ENCODE results near the gene NCBP3.

Gene NCBP3

DNA sequence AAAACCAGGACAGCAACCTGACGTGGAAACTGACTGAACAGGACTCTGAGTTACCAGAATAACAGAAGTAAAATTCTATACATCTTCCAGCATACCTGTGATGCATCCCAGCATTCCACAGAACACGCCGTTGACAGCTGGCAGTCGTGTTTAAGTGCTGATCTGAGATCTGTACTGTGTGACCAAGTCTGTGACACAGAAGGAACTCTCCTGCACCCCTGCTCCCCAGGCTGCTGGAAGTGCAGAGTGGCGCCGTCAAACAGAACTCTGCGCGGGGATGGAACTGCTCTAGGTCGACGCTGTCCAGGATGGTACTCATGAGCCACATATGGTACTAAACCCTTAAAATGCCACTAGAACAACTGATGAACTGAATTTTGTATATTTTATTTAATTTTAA, 44.3 kb downstream of the NCBP3 start:
- no peak overlapping the region for H3K4me3 ChIP-seq (ENCODE audit: low read depth, low read length)
- no peaks in the 10 kb centered on the region for H3K4me1 ChIP-seq (ENCODE audit: control insufficient read depth, insufficient read depth, low read length)
- no peaks in the 10 kb centered on the region for H3K9me3 ChIP-seq (ENCODE audit: control insufficient read depth, insufficient read depth, low read depth, low read length)
- peaks cover 4 to 30% of the 10 kb centered on the region in 2 experiments; a peak in 2 of 3 replicates for H3K36me3 ChIP-seq (ENCODE audit: control insufficient read depth in 2 of 2, insufficient read depth in 1 of 2, low read length in 2 of 2)
- ChIA-PET POLR2A (no interaction called here), CTCF (no interaction called here)
- TF ChIP-seq ZNF549 (tag by site-specific recombination; IDR thresholded peaks at IDR 0.05) (no peak), ZBTB48 (tag by site-specific recombination; IDR thresholded peaks at IDR 0.05) (no peak), ZNF37A (tag by site-specific recombination; IDR thresholded peaks at IDR 0.05) (no peak), ZNF561 (tag by site-specific recombination; IDR thresholded peaks at IDR 0.05; ENCODE audit: borderline replicate concordance) (no peak), TCF7L2 (IDR thresholded peaks at IDR 0.05; ENCODE audit: borderline replicate concordance, low read depth, low read length) (no peak), ZNF354C (tag by site-specific recombination; IDR thresholded peaks at IDR 0.05; ENCODE audit: borderline replicate concordance, low read depth) (no peak), SCRT1 (tag by site-specific recombination; IDR thresholded peaks at IDR 0.05; ENCODE audit: borderline replicate concordance) (no peak)
- TF ChIP-seq, protein P1, sequence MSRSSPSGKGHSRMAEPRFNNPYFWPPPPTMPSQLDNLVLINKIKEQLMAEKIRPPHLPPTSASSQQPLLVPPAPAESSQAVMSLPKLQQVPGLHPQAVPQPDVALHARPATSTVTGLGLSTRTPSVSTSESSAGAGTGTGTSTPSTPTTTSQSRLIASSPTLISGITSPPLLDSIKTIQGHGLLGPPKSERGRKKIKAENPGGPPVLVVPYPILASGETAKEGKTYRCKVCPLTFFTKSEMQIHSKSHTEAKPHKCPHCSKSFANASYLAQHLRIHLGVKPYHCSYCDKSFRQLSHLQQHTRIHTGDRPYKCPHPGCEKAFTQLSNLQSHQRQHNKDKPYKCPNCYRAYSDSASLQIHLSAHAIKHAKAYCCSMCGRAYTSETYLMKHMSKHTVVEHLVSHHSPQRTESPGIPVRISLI (tag by site-specific recombination; IDR thresholded peaks at IDR 0.05) = no peak
- TF ChIP-seq, protein P2, sequence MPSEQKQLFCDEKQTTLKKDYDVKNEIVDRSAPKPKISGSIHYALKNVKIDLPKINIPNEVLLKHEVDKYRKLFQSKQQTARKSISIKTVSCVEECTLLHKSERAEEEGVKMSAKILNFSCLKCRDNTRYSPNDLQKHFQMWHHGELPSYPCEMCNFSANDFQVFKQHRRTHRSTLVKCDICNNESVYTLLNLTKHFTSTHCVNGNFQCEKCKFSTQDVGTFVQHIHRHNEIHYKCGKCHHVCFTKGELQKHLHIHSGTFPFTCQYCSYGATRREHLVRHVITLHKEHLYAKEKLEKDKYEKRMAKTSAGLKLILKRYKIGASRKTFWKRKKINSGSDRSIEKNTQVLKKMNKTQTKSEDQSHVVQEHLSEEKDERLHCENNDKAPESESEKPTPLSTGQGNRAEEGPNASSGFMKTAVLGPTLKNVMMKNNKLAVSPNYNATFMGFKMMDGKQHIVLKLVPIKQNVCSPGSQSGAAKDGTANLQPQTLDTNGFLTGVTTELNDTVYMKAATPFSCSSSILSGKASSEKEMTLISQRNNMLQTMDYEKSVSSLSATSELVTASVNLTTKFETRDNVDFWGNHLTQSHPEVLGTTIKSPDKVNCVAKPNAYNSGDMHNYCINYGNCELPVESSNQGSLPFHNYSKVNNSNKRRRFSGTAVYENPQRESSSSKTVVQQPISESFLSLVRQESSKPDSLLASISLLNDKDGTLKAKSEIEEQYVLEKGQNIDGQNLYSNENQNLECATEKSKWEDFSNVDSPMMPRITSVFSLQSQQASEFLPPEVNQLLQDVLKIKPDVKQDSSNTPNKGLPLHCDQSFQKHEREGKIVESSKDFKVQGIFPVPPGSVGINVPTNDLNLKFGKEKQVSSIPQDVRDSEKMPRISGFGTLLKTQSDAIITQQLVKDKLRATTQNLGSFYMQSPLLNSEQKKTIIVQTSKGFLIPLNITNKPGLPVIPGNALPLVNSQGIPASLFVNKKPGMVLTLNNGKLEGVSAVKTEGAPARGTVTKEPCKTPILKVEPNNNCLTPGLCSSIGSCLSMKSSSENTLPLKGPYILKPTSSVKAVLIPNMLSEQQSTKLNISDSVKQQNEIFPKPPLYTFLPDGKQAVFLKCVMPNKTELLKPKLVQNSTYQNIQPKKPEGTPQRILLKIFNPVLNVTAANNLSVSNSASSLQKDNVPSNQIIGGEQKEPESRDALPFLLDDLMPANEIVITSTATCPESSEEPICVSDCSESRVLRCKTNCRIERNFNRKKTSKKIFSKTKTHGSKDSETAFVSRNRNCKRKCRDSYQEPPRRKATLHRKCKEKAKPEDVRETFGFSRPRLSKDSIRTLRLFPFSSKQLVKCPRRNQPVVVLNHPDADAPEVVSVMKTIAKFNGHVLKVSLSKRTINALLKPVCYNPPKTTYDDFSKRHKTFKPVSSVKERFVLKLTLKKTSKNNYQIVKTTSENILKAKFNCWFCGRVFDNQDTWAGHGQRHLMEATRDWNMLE (tag by site-specific recombination; conservative IDR thresholded peaks at IDR 0.05; ENCODE audit: low read depth) = no peak
- TF ChIP-seq, protein P3, sequence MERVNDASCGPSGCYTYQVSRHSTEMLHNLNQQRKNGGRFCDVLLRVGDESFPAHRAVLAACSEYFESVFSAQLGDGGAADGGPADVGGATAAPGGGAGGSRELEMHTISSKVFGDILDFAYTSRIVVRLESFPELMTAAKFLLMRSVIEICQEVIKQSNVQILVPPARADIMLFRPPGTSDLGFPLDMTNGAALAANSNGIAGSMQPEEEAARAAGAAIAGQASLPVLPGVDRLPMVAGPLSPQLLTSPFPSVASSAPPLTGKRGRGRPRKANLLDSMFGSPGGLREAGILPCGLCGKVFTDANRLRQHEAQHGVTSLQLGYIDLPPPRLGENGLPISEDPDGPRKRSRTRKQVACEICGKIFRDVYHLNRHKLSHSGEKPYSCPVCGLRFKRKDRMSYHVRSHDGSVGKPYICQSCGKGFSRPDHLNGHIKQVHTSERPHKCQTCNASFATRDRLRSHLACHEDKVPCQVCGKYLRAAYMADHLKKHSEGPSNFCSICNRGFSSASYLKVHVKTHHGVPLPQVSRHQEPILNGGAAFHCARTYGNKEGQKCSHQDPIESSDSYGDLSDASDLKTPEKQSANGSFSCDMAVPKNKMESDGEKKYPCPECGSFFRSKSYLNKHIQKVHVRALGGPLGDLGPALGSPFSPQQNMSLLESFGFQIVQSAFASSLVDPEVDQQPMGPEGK (tag by site-specific recombination; IDR thresholded peaks at IDR 0.05) = no peak
- no peak overlapping the region for H3K27ac ChIP-seq (ENCODE audit: extremely low read depth, low read depth, low read length)

DNA sequence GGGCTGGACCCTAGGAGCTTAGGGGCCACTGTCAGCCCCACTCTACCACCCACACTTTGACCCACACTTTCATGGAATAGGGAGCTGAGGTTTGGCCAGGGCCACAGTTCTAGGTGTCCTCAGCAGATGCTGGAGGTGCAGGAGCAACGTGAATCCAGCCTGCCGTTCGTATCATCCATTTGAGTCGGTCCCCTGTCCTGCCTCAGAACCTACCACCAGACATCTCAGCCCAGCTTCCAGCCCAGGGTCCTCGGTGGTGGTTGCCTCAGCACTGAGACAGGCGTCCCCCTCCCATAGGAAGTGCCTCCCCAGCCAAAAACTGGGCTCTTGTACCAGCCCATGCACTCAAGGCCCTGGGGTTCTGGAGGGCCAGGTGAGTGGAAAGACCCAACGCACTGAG, 44.7 kb downstream of the NCBP3 start:
- ChIA-PET CTCF (no interaction called here), POLR2A (no interaction called here)
- TF ChIP-seq BCL11B (tag by site-specific recombination; IDR thresholded peaks at IDR 0.05; ENCODE audit: low read depth) = no peak
- TF ChIP-seq, protein P4, sequence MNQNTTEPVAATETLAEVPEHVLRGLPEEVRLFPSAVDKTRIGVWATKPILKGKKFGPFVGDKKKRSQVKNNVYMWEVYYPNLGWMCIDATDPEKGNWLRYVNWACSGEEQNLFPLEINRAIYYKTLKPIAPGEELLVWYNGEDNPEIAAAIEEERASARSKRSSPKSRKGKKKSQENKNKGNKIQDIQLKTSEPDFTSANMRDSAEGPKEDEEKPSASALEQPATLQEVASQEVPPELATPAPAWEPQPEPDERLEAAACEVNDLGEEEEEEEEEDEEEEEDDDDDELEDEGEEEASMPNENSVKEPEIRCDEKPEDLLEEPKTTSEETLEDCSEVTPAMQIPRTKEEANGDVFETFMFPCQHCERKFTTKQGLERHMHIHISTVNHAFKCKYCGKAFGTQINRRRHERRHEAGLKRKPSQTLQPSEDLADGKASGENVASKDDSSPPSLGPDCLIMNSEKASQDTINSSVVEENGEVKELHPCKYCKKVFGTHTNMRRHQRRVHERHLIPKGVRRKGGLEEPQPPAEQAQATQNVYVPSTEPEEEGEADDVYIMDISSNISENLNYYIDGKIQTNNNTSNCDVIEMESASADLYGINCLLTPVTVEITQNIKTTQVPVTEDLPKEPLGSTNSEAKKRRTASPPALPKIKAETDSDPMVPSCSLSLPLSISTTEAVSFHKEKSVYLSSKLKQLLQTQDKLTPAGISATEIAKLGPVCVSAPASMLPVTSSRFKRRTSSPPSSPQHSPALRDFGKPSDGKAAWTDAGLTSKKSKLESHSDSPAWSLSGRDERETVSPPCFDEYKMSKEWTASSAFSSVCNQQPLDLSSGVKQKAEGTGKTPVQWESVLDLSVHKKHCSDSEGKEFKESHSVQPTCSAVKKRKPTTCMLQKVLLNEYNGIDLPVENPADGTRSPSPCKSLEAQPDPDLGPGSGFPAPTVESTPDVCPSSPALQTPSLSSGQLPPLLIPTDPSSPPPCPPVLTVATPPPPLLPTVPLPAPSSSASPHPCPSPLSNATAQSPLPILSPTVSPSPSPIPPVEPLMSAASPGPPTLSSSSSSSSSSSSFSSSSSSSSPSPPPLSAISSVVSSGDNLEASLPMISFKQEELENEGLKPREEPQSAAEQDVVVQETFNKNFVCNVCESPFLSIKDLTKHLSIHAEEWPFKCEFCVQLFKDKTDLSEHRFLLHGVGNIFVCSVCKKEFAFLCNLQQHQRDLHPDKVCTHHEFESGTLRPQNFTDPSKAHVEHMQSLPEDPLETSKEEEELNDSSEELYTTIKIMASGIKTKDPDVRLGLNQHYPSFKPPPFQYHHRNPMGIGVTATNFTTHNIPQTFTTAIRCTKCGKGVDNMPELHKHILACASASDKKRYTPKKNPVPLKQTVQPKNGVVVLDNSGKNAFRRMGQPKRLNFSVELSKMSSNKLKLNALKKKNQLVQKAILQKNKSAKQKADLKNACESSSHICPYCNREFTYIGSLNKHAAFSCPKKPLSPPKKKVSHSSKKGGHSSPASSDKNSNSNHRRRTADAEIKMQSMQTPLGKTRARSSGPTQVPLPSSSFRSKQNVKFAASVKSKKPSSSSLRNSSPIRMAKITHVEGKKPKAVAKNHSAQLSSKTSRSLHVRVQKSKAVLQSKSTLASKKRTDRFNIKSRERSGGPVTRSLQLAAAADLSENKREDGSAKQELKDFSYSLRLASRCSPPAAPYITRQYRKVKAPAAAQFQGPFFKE (tag by site-specific recombination; IDR thresholded peaks at IDR 0.05; ENCODE audit: borderline replicate concordance) = no peak
- no peak for TF ChIP-seq ZNF707 (tag by site-specific recombination; IDR thresholded peaks at IDR 0.05)
- TF ChIP-seq KLF1 (tag by site-specific recombination; IDR thresholded peaks at IDR 0.05) = no peak
- TF ChIP-seq, protein P5, sequence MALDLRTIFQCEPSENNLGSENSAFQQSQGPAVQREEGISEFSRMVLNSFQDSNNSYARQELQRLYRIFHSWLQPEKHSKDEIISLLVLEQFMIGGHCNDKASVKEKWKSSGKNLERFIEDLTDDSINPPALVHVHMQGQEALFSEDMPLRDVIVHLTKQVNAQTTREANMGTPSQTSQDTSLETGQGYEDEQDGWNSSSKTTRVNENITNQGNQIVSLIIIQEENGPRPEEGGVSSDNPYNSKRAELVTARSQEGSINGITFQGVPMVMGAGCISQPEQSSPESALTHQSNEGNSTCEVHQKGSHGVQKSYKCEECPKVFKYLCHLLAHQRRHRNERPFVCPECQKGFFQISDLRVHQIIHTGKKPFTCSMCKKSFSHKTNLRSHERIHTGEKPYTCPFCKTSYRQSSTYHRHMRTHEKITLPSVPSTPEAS (tag by site-specific recombination; IDR thresholded peaks at IDR 0.05) = no peak
- TF ChIP-seq ZNF24 (tag by site-specific recombination; IDR thresholded peaks at IDR 0.05) = no peak
- no peak for TF ChIP-seq ZEB2 (tag by site-specific recombination; IDR thresholded peaks at IDR 0.05)
- no peak for TF ChIP-seq WT1 (tag by site-specific recombination; IDR thresholded peaks at IDR 0.05)
- TF ChIP-seq ZNF174 (tag by site-specific recombination; IDR thresholded peaks at IDR 0.05) = no peak
- TF ChIP-seq ZFHX2 (tag by site-specific recombination; conservative IDR thresholded peaks at IDR 0.05) = no peak; the same call in 1 of the 2 replicates

More for the DNA sequence above, 44.7 kb downstream of the NCBP3 start:
- no peak overlapping the region for H3K27ac ChIP-seq (ENCODE audit: extremely low read depth, low read depth, low read length)
- no peaks in the 10 kb centered on the region for H3K4me1 ChIP-seq (ENCODE audit: control insufficient read depth, insufficient read depth, low read length)
- H3K9me3 ChIP-seq (ENCODE audit: control insufficient read depth, insufficient read depth, low read depth, low read length) = no peaks in the 10 kb centered on the region
- H3K4me3 ChIP-seq (ENCODE audit: low read depth, low read length) = no peak overlapping the region
- peaks cover 3 to 27% of the 10 kb centered on the region in 2 experiments; a peak in 1 of 3 replicates for H3K36me3 ChIP-seq (ENCODE audit: control insufficient read depth in 2 of 2, insufficient read depth in 1 of 2, low read length in 2 of 2)

Measured in HEK293 (cell line).